G401.6 (cell line): Measurements from ENCODE around the gene TERF2IP.

ENCODE experiments used
- FAIRE-seq: peaks from 2 replicates; lab custom pipeline; 2012; peaks lifted over from hg19 to GRCh38; lab: Jason Lieb, UNC

TERF2IP gene

GRCh38 chr16:75640598-75640997 lies 7.0 kb upstream of the TERF2IP start:
- FAIRE-seq: no peak

- no peak for FAIRE-seq
Measured at GRCh38 chr16:75644240-75645012, 3.1 kb upstream of the TERF2IP start.

- FAIRE-seq: no peak
Measured at GRCh38 chr16:75647112-75647491, 471 bp upstream of the TERF2IP start.

- no peak for FAIRE-seq
Measured at GRCh38 chr16:75648265-75649076, 898 bp downstream of the TERF2IP start.

GRCh38 chr16:75653922-75654321 lies 6.3 kb downstream of the TERF2IP start:
- FAIRE-seq: no peak

- FAIRE-seq: no peak
Measured at GRCh38 chr16:75658175-75658574, 10.6 kb downstream of the TERF2IP start.

GRCh38 chr16:75660321-75660720 lies 12.7 kb downstream of the TERF2IP start:
- no peak for FAIRE-seq

GRCh38 chr16:75660726-75661302 lies 13.2 kb downstream of the TERF2IP start:
- no peak for FAIRE-seq

- FAIRE-seq: no peak
Measured at GRCh38 chr16:75667503-75667902, 19.9 kb downstream of the TERF2IP start.

GRCh38 chr16:75676909-75677308 lies 29.3 kb downstream of the TERF2IP start, which contains the start of gene CPHXL2:
TSS of gene CPHXL2 (minus strand) at chr16:75677009. CDS start at chr16:75676999, 10 bp downstream.
- no peak for FAIRE-seq

GRCh38 chr16:75679366-75679765 lies 31.8 kb downstream of the TERF2IP start:
- no peak for FAIRE-seq

- no peak for FAIRE-seq
Measured at GRCh38 chr16:75682308-75682707, 34.7 kb downstream of the TERF2IP start.

GRCh38 chr16:75687361-75687760 lies 39.8 kb downstream of the TERF2IP start:
- FAIRE-seq: no peak

GRCh38 chr16:75695708-75696107 lies 48.1 kb downstream of the TERF2IP start:
- no peak for FAIRE-seq

- FAIRE-seq: no peak
Measured at GRCh38 chr16:75697571-75697970, 50.0 kb downstream of the TERF2IP start.

GRCh38 chr16:75701361-75701760 lies 53.8 kb downstream of the TERF2IP start, which contains the start of gene DUXB:
TSS of gene DUXB (minus strand) at chr16:75701461. CDS start at chr16:75701418, 43 bp downstream.
- no peak for FAIRE-seq

- FAIRE-seq: no peak
Measured at GRCh38 chr16:75702242-75702641, 54.7 kb downstream of the TERF2IP start.

- FAIRE-seq: no peak
Measured at GRCh38 chr16:75703306-75703705, 55.7 kb downstream of the TERF2IP start.
